WTC11 (cell line): ENCODE measurements around the gene GALK2.

Experiments
- CTCF ChIP-seq: fragments of 200-600 bp; IDR thresholded peaks from 2 replicates; pipeline ENCODE4 v1.8.0; 2022; ENCODE audit warnings: antibody characterized with exemption
- E2F1 ChIP-seq: sonication (generic); formaldehyde crosslinking; IDR thresholded peaks from 2 replicates; pipeline ENCODE4 v1.8.0; 2022; ENCODE audit warnings: mild to moderate bottlenecking, missing genetic modification reagents
- FOXK1 ChIP-seq: sonication (generic); formaldehyde crosslinking; IDR thresholded peaks from 2 replicates; pipeline ENCODE4 v1.8.0; 2022; ENCODE audit warnings: mild to moderate bottlenecking, moderate library complexity, missing genetic modification reagents
- JUN ChIP-seq: sonication (generic); formaldehyde crosslinking; IDR thresholded peaks from 2 replicates; pipeline ENCODE4 v1.8.0; 2023; ENCODE audit warnings: mild to moderate bottlenecking, missing genetic modification reagents
- MAX ChIP-seq: sonication (generic); formaldehyde crosslinking; IDR thresholded peaks from 2 replicates; pipeline ENCODE4 v1.8.0; 2022; ENCODE audit warnings: mild to moderate bottlenecking, missing genetic modification reagents
- NFE2L1 ChIP-seq: sonication (generic); formaldehyde crosslinking; IDR thresholded peaks from 2 replicates; pipeline ENCODE4 v1.8.1; 2023; ENCODE audit warnings: missing genetic modification reagents
- NFYB ChIP-seq: sonication (generic); formaldehyde crosslinking; conservative IDR thresholded peaks from 2 replicates; pipeline ENCODE4 v1.8.0; 2022; ENCODE audit warnings: low read depth, missing genetic modification reagents
- TEAD4 ChIP-seq: sonication (generic); formaldehyde crosslinking; IDR thresholded peaks from 2 replicates; pipeline ENCODE4 v1.8.0; 2022; ENCODE audit warnings: mild to moderate bottlenecking, missing genetic modification reagents
- ZMAT4 ChIP-seq: fragments of 250-450 bp; sonication (Bioruptor Pico); IDR thresholded peaks from 2 replicates; pipeline ENCODE4 v1.9.0; 2021; ENCODE audit warnings: mild to moderate bottlenecking
- TF ChIP-seq, protein P1 (sequence below): sonication (generic); formaldehyde crosslinking; IDR thresholded peaks from 2 replicates; pipeline ENCODE4 v1.8.0; 2022; ENCODE audit warnings: missing genetic modification reagents
- TF ChIP-seq, protein P2 (sequence below): sonication (generic); formaldehyde crosslinking; IDR thresholded peaks from 2 replicates; pipeline ENCODE4 v1.8.1; 2022; ENCODE audit warnings: low read depth, mild to moderate bottlenecking, moderate library complexity, missing genetic modification reagents, borderline replicate concordance

- TF ChIP-seq E2F1 (CRISPR knock-in tag) = no peak
- TF ChIP-seq TEAD4 (CRISPR knock-in tag) = no peak
- no peak for TF ChIP-seq FOXK1 (CRISPR knock-in tag)
- TF ChIP-seq, protein P1, sequence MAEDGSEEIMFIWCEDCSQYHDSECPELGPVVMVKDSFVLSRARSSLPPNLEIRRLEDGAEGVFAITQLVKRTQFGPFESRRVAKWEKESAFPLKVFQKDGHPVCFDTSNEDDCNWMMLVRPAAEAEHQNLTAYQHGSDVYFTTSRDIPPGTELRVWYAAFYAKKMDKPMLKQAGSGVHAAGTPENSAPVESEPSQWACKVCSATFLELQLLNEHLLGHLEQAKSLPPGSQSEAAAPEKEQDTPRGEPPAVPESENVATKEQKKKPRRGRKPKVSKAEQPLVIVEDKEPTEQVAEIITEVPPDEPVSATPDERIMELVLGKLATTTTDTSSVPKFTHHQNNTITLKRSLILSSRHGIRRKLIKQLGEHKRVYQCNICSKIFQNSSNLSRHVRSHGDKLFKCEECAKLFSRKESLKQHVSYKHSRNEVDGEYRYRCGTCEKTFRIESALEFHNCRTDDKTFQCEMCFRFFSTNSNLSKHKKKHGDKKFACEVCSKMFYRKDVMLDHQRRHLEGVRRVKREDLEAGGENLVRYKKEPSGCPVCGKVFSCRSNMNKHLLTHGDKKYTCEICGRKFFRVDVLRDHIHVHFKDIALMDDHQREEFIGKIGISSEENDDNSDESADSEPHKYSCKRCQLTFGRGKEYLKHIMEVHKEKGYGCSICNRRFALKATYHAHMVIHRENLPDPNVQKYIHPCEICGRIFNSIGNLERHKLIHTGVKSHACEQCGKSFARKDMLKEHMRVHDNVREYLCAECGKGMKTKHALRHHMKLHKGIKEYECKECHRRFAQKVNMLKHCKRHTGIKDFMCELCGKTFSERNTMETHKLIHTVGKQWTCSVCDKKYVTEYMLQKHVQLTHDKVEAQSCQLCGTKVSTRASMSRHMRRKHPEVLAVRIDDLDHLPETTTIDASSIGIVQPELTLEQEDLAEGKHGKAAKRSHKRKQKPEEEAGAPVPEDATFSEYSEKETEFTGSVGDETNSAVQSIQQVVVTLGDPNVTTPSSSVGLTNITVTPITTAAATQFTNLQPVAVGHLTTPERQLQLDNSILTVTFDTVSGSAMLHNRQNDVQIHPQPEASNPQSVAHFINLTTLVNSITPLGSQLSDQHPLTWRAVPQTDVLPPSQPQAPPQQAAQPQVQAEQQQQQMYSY (CRISPR knock-in tag) = no peak
- TF ChIP-seq MAX (CRISPR knock-in tag) = no peak
- TF ChIP-seq, protein P2, sequence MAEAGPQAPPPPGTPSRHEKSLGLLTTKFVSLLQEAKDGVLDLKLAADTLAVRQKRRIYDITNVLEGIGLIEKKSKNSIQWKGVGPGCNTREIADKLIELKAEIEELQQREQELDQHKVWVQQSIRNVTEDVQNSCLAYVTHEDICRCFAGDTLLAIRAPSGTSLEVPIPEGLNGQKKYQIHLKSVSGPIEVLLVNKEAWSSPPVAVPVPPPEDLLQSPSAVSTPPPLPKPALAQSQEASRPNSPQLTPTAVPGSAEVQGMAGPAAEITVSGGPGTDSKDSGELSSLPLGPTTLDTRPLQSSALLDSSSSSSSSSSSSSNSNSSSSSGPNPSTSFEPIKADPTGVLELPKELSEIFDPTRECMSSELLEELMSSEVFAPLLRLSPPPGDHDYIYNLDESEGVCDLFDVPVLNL = no peak
- no peak for TF ChIP-seq JUN (CRISPR knock-in tag)
- TF ChIP-seq CTCF = no peak
- no peak for TF ChIP-seq NFYB
- TF ChIP-seq NFE2L1 (CRISPR knock-in tag) = no peak
- no peak for TF ChIP-seq ZMAT4 (CRISPR knock-in tag)
Observed at GRCh38 chr15:49238342-49238741, 68.3 kb downstream of the GALK2 start.
